GM19397 (cell line): ENCODE results near the gene TADA2A.
"Not testable (repeated sequence)": the region's sequence is repeated elsewhere in the genome, so short reads cannot be mapped to it uniquely, and the experiment has no call there.

Experiments used
- ATAC-seq: cut with Tn5 transposase; IDR thresholded peaks from one replicate; pipeline ENCODE4 v1.9.1; 2021; ENCODE audit warnings: mild to moderate bottlenecking, moderate library complexity; ENCODE audit not compliant: unreplicated experiment

Gene TADA2A

DNA sequence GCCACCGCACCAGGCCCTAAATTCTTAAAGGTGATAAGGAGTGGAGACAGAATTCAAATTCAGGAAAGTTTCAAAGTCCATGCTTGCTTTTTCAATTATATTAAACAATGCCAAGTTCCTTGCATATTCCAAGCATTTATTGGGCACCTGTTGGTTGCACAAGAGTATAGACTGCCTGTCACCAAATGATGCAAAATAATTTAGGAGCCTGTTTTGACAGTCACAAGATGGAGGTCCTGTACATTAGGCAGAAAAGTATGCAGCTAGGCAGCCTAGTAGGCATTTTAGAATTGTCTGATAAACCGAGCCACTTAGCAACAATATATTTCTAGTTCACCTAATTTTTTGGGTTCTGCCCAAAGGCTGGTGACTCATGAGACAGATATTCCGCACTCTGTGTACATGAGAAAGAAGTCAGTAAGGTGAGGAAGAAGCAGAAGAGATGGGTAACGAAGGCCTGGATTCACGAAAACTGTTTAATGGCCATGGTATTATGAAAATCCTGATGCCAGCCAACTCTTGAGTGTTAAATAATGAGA lies 7.4 kb upstream of the TADA2A start:
- no peak for ATAC-seq

DNA sequence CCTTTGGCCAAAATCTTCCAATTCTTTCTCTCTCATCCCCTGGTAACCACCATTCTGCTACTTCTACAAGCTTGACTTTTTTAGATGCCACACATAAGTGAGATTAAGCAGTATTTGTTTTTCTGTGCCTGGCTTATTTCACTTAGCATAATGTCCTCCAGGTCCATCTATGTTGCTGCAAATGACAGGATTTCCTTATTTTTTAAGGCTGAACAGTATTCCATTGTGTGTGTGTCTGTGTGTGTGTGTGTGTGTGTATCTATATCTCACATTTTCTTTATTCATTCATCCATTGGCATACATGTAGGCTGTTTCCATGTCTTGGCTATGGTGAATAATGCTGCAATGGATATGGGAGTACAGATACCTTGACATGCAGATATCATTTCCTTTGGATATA lies 6.2 kb upstream of the TADA2A start:
- no peak for ATAC-seq

DNA sequence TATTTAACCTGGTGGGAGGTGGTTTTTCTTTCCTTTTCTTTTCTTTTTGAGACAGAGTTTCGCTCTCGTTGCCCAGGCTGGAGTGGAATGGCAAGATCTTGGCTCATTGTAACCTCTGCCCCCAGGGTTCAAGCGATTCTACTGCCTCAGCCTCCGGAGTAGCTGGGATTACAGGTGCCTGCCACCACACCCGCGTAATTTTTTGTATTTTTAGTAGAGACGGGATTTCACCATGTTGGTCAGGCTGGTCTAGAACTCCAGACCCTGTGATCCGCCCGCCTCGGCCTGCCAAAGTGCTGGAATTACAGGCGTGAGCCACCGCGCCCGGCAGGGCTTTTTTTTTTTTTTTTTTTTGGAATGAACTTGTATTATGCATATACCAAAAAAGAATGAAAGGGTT lies 1.2 kb upstream of the TADA2A start:
- not testable (repeated sequence) for ATAC-seq

DNA sequence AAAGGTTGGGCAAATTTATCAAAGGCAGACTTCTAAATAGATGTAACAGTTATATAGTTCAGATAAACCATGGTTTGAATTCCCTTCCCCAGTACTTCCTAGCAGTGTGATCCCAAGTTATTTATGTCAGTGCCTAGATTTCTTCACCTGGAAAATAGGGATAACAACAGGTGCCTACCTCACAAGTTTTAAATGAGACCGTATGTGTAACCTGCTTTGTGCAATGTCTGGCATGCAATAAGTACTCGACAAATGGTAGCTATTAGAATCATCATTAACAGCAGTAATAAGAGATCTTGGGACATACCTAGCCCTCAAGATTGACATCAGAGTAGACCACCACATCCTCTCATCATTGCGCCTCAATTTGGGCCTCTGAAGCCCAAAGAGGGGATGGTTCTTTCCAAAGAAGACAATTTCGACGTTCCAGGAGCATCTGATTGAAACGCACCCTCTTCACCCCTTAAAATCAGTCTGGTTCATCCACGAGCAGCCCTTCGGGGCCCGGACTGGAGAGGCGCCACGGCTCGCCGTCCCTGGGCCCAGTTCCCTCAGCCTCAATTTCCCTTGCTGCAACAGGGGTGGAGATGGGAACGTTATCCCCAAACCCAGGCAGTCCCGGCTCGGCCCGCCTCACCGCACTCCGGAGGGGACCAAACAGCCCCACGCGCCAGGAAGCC lies 591 bp upstream of the TADA2A start:
- ATAC-seq: peak; percentile 37

DNA sequence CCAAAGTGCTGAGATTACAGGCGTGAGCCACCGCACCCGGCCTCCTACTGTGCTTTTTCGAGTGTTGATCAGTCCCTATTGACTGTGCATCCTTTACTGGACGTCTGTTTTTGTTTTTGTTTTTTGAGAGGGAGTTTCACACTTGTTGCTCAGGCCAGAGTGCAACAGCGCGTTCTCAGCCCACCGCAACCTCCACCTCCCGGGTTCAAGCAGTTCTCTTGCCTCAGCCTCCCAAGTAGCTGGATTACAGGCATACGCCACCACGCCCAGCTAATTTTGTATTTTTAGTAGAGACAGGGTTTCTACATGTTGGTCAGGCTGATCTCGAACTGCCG lies 1.4 kb downstream of the TADA2A start:
- not testable (repeated sequence) for ATAC-seq

DNA sequence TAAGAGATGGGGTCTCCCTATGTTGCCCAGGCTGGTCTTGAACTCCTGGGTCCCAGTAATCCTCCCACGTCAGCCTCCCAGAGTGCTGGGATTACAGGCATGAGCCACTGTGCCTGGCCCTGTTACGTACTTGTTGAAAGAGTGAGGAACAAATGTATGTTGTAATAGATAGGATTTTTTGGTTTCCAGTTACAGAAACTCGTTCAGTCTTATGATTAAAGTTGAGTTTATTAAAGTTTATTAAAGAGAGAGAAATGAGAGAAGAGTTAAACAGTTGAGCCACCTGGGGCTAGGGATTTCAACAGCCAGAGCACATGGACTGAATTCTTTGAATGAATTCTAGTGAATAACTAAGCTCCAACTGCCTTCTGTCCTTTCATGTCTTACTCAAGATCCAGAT lies 3.7 kb downstream of the TADA2A start:
- ATAC-seq: no peak

DNA sequence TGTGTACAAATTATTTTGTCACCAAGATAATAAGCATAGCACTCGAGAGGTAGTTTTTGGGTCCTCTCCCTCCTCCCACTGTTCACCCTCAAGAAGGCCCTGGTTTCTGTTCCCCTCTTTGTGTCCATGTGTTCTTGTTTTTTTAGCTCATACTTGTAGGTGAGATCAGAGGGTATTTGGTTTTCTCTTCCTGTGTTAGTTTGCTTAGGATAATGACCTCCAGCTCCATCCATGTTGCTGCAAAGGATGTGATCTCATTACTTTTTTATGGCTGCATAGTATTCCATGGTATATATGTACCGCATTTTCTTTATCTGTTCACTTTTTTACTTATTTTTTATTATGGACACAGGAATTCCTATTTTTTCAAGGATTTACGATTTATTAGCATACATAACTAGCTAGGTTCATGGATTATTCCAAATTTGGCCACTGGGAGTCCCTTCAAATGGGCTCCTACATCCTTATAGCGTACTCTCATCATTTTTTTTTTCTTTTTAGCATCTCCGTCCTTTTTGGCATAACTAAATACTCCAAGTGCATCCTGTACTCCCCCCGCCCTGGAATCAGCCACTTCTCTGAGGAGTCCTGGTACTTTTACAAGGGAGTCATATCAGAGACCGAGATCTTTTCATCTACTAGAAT lies 7.3 kb downstream of the TADA2A start:
- ATAC-seq: no peak

DNA sequence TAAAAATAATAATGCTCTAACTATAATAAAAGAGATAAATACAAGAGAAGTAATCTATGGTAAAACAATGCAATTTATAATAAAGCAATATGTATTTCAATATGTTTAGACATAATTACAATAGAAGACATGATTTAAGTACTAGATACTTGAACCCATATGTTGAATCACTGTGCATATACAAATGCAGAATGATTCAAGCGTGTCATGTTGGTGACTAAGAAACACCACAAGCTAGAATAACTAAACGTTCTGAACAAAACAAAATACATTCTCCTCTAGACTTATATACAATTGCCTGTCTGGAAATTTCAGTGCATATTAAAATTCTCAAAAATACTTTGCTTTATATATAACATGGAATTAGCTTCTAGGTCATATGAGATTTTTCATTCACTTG lies 11.2 kb downstream of the TADA2A start:
- ATAC-seq: no peak

DNA sequence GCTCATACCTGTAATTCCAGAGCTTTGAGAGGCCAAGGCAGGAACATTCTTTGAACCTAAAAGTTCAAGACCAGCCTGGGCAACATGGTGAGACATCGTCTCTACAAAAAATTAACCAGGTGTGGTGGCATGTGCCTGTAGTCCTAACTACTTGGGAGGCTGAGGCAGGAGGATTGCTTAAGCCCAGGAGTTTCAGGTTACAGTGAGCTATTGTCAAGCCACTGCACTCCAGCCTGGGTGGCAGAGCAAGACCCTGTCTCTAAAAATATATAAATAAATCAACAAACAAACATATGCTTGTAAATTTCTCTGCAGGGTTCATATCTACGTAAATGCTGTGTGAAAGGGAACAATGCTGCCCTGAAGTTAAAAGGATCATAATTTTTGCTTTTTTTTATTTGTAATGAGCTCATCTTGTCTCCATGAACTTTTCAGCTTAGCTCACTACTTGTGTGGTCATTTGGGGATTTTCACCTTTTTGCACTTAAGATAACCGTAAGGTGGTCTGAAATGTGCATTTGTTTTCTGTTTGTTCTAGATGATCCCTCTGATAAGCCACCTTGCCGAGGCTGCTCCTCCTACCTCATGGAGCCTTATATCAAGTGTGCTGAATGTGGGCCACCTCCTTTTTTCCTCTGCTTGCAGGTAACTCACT lies 16.4 kb downstream of the TADA2A start:
- no peak for ATAC-seq

DNA sequence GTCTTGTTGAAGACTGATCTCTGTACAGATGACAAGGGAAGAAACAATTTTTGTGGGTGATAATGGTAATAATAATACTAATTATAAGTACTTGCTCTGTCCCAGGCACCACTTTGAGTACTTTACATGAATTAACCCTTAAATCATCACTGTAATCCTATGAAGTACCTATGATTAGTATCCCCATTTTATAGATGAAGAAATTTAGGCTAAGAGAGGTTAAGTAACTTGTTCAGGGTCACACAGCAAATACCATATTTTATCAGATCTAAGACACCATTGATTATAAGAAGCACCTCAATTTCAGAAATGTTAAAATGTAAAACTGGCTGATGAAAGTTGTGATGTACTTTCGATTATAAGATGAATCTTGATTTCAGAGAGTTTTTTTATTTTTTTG lies 18.6 kb downstream of the TADA2A start:
- no peak for ATAC-seq

DNA sequence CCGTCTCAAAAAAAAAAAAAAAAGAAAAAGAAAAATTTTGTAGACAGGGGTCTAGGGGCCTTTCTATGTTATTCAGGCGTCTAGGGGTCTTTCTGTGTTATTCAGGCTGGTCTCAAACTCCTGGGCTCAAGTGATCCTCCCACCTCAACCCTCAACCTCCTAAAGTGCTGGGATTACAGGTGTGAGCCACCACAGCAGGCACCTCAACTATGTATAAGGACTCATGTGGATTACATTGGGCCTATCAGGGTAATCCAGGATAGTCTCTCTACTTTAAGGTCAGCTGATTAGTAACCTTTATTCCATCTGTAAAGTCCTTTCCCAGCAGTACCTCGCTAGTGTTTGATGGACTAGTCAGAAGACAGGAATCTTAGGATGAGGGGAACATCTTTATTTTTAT lies 22.4 kb downstream of the TADA2A start:
- no peak for ATAC-seq

DNA sequence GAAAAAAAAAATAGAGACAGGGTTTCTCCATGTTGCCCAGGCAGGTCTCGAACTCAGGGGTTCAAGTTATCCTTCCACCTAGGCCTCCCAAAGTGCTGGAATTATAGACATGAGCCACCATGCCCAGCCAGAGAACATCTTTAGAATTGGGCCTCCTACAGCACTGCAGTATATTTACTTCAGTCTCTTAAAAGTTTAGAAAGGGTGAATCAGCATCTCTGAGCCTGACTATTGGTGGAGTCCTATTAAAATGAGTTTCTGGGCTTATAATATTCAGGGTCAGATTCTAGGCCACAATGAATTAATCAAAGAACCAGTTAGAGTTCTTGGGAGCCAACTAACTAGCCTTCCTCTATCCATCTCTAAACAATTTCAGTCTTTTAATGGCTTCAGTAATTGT lies 22.8 kb downstream of the TADA2A start:
- ATAC-seq: no peak

DNA sequence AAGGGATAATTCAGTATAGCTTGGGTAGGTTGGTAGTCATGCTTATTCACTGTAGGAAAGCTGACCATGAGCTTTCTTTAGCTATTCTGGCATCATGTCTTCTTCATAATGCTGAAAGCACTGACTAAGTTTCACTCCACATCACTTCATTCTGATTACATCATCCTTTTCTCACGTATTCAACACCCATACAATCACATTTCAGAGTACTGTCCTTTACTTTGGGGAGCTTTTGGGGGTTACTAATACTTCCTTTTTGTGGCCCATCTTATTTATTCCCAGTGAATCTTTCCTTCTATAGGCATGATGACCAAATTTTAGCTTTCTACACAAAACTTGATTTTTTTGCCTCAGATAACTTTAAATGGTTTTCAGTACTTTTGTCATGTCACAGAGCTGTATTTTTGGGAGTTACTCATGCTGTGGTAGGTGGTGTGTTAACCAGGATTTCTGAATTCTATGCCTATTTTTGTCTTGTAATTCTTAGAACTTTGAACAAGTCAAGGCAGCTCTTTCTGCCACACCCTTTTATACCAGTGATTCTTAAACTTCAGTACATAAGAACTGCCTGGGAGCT lies 23.5 kb downstream of the TADA2A start:
- no peak for ATAC-seq

DNA sequence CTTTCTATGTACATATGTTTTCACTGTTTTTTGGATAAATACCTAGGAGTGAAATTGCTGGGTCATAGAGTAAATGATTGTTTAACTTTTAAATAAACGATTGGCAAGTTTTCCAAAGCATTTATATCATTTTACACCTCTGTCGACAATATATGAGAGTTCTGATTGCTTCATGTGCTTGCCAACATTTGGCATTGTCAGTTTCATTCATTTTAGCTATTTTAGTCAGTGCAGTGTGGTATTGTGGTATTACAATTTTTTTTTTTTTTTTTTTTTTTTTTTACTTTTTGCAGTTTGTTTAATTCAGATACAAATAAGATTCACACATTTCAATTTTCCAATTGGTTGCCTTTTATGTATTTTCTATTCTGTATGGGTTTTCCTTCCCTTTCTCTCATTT lies 26.0 kb downstream of the TADA2A start:
- ATAC-seq: no peak

DNA sequence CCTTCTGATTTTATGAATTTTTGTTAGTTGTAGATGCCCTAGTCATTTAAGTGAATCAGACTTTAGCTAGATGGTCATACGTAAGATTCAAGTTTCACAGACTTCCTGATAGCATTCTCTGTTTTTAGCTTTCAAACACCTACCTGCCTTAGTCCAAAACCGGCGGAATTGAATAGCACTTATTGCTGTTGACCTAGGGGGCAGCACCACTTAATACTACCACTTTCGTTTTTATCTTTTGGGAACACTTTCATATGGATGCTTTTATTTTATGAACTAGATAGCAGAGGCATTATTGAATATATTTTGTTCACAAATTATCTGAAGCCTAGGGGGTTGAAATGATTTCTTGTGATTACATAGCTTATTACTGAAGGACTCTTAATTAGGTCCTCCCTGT lies 31.5 kb downstream of the TADA2A start:
- no peak for ATAC-seq

DNA sequence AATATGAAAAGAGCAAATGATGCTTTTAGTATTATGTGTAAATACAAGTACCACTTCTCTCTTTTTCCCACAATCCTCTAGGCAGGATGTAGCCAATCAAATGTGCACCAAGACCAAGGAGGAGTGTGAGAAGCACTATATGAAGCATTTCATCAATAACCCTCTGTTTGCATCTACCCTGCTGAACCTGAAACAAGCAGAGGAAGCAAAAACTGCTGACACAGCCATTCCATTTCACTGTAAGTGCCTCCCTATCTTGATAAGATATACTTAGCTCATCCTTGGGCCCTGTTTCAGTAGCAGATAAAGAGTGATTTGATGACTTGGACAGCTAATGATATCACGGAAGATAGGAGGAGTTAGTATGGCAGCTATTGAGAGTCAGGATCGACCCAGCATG lies 33.7 kb downstream of the TADA2A start:
- no peak for ATAC-seq

DNA sequence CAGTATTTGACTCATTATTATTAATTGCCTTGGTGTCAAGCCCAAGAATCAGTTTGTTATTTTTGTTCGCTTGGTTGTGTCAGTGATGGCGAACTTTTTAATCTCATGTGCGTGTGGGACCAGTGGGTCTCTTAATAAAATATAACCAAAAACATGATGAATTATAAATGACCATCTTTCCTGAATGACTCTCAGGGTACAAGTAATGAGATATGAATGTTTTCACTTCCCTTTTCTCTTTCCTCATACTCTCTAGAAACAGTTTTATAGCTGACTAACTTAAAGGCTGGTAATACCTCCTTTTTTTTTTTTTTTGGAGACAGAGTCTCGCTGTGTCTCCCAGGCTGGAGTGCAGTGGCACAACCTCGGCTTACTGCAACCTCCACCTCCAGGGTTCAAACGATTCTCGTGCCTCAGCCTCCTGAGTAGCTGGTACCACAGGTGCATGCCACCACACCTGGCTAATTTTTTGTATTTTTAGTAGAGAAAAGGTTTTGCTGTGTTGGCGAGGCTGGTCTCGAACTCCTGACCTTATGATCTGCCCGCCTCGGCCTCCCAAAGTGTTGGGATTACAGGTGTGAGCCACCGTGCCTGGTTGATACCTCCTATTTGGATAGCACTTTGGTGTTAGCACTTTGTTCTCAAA lies 34.8 kb downstream of the TADA2A start:
- ATAC-seq: not testable (repeated sequence)

DNA sequence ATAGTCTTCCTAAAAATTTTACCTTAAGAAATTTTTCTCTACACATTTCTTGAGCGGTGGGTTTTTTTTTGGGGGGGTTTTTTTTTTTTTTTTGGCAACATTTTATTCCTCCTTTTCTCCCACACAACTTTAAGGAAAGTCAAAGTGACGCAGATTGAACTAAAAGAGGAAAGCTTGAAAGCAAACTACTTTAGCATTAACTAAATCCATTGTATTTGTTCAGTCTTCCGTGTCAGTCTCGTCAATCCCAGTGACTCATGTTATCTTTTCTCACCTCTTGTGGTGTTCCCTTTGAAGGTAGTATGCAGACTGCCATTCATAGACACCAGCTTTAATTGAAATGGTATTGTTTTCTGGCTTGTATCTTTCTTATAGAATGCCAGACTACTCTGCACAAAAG lies 39.3 kb downstream of the TADA2A start:
- no peak for ATAC-seq

DNA sequence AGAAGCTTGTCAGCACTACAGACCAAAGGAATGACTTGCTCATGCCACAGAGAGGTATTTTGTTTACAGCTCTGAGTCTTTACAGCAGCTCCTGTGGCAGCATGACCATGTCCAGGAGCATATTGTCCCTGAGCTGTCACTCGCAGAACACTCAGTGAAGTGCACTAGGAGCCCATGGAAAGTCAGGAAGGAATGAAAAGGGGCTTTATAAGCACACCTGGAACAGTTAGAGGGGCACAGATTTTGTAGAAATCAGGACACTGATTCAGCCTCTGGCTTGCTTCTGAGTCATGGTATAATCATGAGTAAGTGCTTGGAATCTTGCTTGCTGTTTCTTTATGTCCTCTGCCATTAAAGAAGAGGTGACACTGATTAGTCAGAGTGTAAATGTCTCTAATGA lies 41.0 kb downstream of the TADA2A start:
- ATAC-seq: no peak

DNA sequence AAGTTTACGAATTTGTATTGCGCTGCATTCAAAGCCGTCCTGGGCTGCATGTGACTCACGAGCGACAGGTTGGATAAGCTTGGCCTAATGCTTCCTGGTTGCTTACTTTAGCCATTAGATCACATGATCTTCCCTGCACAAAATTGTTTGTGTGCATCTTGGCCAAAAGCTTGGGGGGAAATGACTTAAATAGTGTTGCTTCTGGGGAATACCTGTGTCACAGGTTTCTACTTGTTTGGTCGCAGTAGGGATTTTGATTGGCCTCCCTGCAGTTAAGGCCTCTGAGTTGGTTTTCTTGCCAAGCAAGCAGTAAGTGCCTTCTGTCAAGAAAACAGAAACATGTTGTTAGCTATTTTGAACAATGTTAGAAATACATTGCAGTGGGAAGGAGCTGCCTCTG lies 43.4 kb downstream of the TADA2A start:
- ATAC-seq: no peak

DNA sequence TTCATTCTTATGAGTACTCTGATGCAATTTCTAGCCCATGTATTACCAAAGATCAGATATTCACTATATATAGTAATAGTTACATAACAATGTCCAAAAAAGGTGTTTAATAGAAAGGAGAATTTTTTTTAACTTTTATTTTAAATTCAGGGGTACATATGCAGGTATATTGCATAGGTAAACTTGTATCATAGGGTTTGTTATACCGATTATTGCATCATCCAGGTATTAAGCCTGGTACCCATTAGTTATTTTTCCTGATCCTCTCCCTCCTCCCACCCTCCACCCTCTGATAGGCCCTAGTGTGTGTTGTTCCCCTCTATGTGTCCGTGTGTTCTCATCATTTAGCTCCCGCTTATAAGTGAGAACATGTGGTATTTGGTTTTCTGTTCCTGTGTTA lies 51.1 kb downstream of the TADA2A start:
- ATAC-seq: not testable (repeated sequence)
